GM10266 (cell line): Measurements from ENCODE around the gene E4F1.
A peak's percentile ranks its signal among the peaks of the same experiment; 100 is the strongest.

Experiments
- DNase-seq: peaks from one replicate; pipeline ENCODE4 v3.0.0; 2012; ENCODE audit errors: extremely low spot score
- TF ChIP-seq, protein P1 (sequence below): IDR thresholded peaks from 2 replicates; pipeline ENCODE4 v1.5.1; 2012; ENCODE audit warnings: mild to moderate bottlenecking, low read depth; ENCODE audit not compliant: control insufficient read depth, insufficient read depth; ENCODE audit errors: missing control alignments

The E4F1 gene

DNA sequence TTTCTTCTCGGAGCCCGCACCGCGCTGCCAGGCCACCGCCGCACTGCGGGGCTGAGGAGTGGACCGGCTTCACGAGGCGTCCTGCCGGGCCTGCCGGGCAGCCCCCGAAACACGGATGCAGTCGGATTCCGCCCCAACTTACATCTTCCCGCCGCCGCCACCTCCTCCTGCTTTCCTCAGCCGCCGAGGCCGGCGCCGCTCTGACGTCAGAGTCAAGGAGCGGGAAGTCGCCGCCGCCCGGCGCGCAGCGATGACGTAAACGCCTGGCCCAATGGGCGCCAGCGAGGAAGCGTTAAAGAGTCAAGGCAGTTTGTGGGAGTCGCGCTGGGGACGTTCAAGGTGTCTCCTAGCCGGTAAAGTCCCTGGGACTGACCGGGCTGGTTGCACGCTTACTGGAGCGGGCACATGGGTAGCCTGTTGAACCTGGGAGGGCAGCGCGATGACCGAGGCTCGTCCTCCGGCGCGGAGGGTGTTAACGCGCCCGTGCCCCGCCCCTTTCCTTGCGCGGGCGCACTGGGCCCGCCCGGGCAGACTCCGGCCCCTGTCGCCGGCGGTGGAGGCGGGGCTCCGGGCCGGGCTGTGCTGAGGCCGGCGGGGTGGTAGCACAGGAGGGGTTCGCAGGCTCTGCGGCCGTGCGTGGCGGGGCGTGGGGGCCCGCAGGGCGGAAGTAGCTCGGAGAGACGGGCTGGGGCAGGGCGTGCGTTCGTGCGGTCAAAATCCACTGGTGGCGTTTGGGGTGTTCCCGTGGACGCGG lies 44.7 kb downstream of the E4F1 start, which contains the start of gene RNPS1:
Gene RNPS1, minus strand, starts transcription at position 214 of the 754 bp plus-strand sequence. CDS start 3,483 bp downstream, outside the sequence.
- peak; percentile 100 for DNase-seq
- TF ChIP-seq, protein P1, sequence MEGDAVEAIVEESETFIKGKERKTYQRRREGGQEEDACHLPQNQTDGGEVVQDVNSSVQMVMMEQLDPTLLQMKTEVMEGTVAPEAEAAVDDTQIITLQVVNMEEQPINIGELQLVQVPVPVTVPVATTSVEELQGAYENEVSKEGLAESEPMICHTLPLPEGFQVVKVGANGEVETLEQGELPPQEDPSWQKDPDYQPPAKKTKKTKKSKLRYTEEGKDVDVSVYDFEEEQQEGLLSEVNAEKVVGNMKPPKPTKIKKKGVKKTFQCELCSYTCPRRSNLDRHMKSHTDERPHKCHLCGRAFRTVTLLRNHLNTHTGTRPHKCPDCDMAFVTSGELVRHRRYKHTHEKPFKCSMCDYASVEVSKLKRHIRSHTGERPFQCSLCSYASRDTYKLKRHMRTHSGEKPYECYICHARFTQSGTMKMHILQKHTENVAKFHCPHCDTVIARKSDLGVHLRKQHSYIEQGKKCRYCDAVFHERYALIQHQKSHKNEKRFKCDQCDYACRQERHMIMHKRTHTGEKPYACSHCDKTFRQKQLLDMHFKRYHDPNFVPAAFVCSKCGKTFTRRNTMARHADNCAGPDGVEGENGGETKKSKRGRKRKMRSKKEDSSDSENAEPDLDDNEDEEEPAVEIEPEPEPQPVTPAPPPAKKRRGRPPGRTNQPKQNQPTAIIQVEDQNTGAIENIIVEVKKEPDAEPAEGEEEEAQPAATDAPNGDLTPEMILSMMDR: no peak

DNA sequence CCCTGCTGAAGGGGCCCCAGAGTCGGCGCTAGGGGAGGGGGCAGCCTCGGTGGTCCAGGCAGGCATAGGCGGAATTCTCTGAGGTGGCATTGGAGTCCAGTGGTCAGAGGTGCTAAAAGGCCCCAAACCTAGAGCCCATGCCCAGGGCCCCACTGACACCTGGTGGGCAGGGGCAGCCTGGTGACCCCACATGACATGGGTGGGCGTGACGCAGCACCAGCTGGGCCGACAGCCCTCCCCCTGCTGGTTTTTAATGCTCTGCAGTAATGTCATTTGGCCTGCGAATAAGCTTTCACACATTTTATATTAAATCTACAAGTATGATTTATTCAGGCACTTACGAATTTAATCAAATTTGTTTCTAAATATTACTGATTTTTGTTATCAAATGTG lies 46.7 kb downstream of the E4F1 start:
- TF ChIP-seq, protein P1: no peak
- DNase-seq: no peak

DNA sequence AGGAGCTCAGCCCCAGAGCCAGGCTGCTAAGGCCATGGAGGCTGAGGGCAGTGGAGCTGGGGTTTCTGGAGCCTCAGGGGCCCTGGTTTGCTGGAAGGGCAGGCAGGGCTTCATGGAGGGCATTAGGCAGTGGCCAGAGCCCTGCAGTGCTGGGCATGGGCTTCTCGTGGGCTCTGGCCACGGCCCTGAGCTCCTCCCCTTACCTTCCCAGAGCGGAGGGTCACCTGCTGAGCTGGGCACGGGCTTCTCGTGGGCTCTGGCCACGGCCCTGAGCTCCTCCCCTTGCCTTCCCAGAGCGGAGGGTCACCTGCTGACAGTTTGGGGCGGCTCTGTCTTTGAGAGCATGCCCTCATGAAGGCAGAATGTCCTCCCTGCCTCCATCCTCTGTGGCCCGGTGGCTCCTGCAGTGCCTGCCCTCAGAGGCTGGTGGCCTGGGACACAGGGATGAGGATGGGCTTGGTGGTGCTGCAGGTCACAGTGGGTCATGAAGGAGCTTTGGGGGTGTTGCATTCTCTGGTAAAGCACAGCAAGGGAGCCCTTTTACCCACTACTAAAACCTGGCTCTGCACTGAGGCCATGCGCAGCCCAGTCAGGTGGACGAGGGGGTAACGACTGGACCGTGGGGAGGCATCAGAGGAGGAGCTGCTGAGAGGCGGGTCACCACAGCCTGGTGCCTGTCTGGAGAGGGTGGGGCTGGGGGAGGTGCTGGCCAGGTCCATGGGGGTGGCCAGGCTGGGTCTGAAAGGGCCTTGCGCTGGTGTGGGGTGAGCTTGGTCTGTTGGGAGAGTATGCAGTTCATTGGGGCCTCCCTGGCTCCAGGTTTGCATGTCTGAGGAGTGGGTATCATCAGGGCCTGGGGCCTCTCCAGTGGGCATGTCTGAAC lies 47.4 kb downstream of the E4F1 start:
- TF ChIP-seq, protein P1: no peak
- no peak for DNase-seq

DNA sequence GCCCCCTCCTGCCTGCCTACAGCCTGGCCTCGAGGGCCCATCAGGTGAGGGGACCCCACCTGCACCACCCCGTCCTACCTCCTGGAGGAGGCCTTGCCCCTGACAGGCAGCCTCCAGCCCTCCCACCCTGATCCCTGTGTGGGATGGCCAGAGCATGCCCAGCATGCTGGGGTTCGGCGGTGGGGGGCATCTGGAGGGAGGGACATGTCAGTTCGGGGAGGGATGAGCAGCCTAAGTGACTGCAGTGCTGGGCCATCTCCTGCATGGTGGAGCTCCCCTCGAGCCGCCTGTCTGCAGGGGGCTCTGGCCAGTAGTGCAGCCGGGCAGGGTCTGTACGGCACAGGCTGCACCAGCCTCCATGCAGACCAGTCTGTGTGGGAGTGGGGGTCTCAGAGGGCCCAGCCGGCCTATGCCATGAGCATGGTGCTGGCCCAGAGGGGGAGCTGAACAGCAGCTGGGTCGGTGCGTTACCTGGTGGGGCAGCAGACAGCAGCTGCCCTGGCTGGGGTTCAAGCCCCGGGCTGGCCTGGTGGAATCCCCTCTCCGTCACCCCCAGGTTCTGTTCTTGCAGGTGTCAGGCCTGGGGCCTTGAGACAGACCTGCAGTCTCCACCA lies 48.6 kb downstream of the E4F1 start:
- no peak for DNase-seq
- TF ChIP-seq, protein P1: no peak

DNA sequence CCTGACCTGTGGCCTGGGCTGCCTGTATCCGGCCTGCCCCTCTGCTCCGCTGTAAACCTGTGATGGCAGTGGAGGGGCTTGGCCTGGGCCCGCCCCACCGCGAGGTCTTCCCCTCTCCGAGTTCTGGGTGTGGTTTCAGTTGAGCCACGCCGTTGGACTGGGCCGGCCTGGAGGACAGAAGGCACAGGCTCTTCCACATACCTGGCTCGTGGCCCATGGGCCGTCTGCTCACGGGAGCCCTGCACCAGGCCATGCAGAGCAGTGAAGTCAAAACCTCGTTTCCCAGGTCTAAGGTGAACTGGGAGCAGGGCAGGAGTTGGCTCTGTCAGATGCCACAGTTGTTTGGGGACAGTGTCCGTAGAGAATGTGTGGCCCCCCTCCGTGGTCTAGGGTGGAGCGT lies 50.1 kb downstream of the E4F1 start:
- TF ChIP-seq, protein P1: no peak
- DNase-seq: no peak

DNA sequence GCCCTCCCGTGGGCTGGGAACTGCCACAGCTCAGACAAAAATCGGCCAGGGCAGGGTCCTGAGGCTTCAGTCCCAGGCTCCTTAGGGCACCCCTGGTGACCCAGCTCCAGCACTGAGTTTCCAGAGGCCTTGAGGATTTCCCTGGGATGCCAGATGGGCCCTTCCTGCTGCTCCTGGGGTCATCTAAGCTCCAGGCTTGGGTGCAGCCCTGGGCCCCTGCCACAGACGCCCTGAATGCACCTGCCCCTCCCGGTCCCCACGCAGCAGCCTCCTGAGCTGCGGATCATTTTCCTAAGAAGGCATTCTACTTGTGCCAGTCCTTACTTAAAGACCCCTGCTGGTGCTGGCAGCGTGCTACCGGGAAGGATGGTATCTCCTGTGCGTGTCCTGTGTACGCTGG lies 50.5 kb downstream of the E4F1 start:
- no peak for DNase-seq
- TF ChIP-seq, protein P1: no peak
